Measurements from ENCODE around the gene ELF5.

- TF ChIP-seq, protein P1, sequence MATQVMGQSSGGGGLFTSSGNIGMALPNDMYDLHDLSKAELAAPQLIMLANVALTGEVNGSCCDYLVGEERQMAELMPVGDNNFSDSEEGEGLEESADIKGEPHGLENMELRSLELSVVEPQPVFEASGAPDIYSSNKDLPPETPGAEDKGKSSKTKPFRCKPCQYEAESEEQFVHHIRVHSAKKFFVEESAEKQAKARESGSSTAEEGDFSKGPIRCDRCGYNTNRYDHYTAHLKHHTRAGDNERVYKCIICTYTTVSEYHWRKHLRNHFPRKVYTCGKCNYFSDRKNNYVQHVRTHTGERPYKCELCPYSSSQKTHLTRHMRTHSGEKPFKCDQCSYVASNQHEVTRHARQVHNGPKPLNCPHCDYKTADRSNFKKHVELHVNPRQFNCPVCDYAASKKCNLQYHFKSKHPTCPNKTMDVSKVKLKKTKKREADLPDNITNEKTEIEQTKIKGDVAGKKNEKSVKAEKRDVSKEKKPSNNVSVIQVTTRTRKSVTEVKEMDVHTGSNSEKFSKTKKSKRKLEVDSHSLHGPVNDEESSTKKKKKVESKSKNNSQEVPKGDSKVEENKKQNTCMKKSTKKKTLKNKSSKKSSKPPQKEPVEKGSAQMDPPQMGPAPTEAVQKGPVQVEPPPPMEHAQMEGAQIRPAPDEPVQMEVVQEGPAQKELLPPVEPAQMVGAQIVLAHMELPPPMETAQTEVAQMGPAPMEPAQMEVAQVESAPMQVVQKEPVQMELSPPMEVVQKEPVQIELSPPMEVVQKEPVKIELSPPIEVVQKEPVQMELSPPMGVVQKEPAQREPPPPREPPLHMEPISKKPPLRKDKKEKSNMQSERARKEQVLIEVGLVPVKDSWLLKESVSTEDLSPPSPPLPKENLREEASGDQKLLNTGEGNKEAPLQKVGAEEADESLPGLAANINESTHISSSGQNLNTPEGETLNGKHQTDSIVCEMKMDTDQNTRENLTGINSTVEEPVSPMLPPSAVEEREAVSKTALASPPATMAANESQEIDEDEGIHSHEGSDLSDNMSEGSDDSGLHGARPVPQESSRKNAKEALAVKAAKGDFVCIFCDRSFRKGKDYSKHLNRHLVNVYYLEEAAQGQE (IDR thresholded peaks at IDR 0.05; ENCODE audit: insufficient read depth in 1 of 2, low read depth in 2 of 2, low read length in 2 of 2), result no peak
- TF ChIP-seq POLR2AphosphoS5 (IDR thresholded peaks at IDR 0.05; ENCODE audit: low read depth, low read length) (no peak), TAF1 (IDR thresholded peaks at IDR 0.05; ENCODE audit: borderline replicate concordance, insufficient read depth, low read length) (no peak), FOXP2 (optimal IDR thresholded peaks at IDR 0.05; ENCODE audit: borderline replicate concordance, extremely low read depth, extremely low read length, insufficient read depth) (no peak)
Observed at GRCh38 chr11:34460278-34460677, 53.3 kb downstream of the ELF5 start.

Measured in PFSK-1 (cell line).